ENCODE data around the gene DPP3. TPM values are rescaled to one million over a fixed set of nuclear protein-coding genes. Genes with fewer than 3 reads are reported as not detected.
"Not testable (repeated sequence)": the region's sequence is repeated elsewhere in the genome, so short reads cannot be mapped to it uniquely, and the experiment has no call there.

The DPP3 gene
- total RNA-seq, 4 donors from 2014 or later, result 11.5 to 35.3 (median 22.4) TPM

- ATAC-seq, result no peak
- no peak for TF ChIP-seq POLR2A (IDR thresholded peaks at IDR 0.05)
- no peak for TF ChIP-seq CTCF (IDR thresholded peaks at IDR 0.05)
- TF ChIP-seq POLR2AphosphoS5 (IDR thresholded peaks at IDR 0.05), result no peak
- TF ChIP-seq EP300 (IDR thresholded peaks at IDR 0.05), result no peak
- Histone ChIP-seq H3K27ac (no peak overlapping the region), H3K9me3 (no peaks in the 10 kb centered on the region), H3K36me3 (peaks cover 0 to 93% of the 10 kb centered on the region in 2 donors), H3K4me1 (peaks cover 0 to 25% (median 9%) of the 10 kb centered on the region in 3 donors), H3K27me3 (no peaks in the 10 kb centered on the region), H3K4me3 (no peak overlapping the region)
- WGBS, 2 donors (ENCODE audit: low coverage in 1 of 2), result 100% methylated on average over 1 of the region's 16 CpGs; no CpG with 5 or more reads in 1 of the 2 donors
Measured at GRCh38 chr11:66539170-66539869, 59.1 kb downstream of the DPP3 start.

GRCh38 chr11:66539870-66540213 is 59.6 kb downstream of the DPP3 start:
- Histone ChIP-seq H3K27me3 (no peaks in the 10 kb centered on the region), H3K27ac (no peak overlapping the region), H3K4me3 (no peak overlapping the region), H3K9me3 (no peaks in the 10 kb centered on the region), H3K36me3 (peaks cover 0 to 88% of the 10 kb centered on the region in 2 donors), H3K4me1 (peaks cover 0 to 31% (median 9%) of the 10 kb centered on the region in 3 donors)
- 100% methylated on average over 1 to 3 of the region's 10 CpGs for WGBS, 2 donors (ENCODE audit: low coverage in 1 of 2)
- no peak for TF ChIP-seq CTCF (IDR thresholded peaks at IDR 0.05)
- TF ChIP-seq EP300 (IDR thresholded peaks at IDR 0.05), result no peak
- TF ChIP-seq POLR2A (IDR thresholded peaks at IDR 0.05), result no peak
- TF ChIP-seq POLR2AphosphoS5 (IDR thresholded peaks at IDR 0.05), result no peak
- ATAC-seq, result no peak

- not testable (repeated sequence) for ATAC-seq
- 77 to 89% methylated on average over 5 to 8 of the region's 8 CpGs for WGBS, 2 donors (ENCODE audit: low coverage in 1 of 2)
- H3K36me3 ChIP-seq, result peaks cover 0 to 80% of the 10 kb centered on the region in 2 donors
Measured at GRCh38 chr11:66540598-66540997, 60.4 kb downstream of the DPP3 start.

GRCh38 chr11:66541892-66542291 is 61.7 kb downstream of the DPP3 start:
- no peak overlapping the region for H3K27ac ChIP-seq
- no peak overlapping the region for H3K4me3 ChIP-seq
- 83 to 88% methylated on average over 1 to 2 of the region's 4 CpGs for WGBS, 2 donors (ENCODE audit: low coverage in 1 of 2)
- no peaks in the 10 kb centered on the region for H3K9me3 ChIP-seq
- TF ChIP-seq CTCF (IDR thresholded peaks at IDR 0.05) (no peak), POLR2A (IDR thresholded peaks at IDR 0.05) (no peak), POLR2AphosphoS5 (IDR thresholded peaks at IDR 0.05) (no peak), EP300 (IDR thresholded peaks at IDR 0.05) (no peak)
- peaks cover 3 to 51% (median 18%) of the 10 kb centered on the region in 3 donors for H3K4me1 ChIP-seq
- no peaks in the 10 kb centered on the region for H3K27me3 ChIP-seq
- H3K36me3 ChIP-seq, result peaks cover 0 to 67% of the 10 kb centered on the region in 2 donors
- ATAC-seq, result no peak

More at GRCh38 chr11:66540598-66540997, 60.4 kb downstream of the DPP3 start:
- H3K4me1 ChIP-seq, result peaks cover 3 to 38% (median 17%) of the 10 kb centered on the region in 3 donors
- not testable (repeated sequence) for H3K9me3 ChIP-seq, H3K27me3 ChIP-seq, H3K27ac ChIP-seq, H3K4me3 ChIP-seq

GRCh38 chr11:66542362-66542761 is 62.1 kb downstream of the DPP3 start:
- Histone ChIP-seq H3K27me3 (no peaks in the 10 kb centered on the region), H3K9me3 (no peaks in the 10 kb centered on the region), H3K27ac (peak overlapping the region in 1 of 4 donors; percentile 10), H3K36me3 (peaks cover 0 to 63% of the 10 kb centered on the region in 2 donors), H3K4me3 (no peak overlapping the region), H3K4me1 (peaks cover 3 to 56% (median 18%) of the 10 kb centered on the region in 3 donors)
- TF ChIP-seq POLR2AphosphoS5 (IDR thresholded peaks at IDR 0.05) (no peak), CTCF (IDR thresholded peaks at IDR 0.05) (no peak)
- WGBS, 2 donors (ENCODE audit: low coverage in 1 of 2), result 60 to 73% methylated on average over 3 to 9 of the region's 10 CpGs
- ATAC-seq, result no peak

All from gastroesophageal sphincter (tissue), 4 donors.